ENCODE measurements around the gene CCDC187.

Gene CCDC187

DNA sequence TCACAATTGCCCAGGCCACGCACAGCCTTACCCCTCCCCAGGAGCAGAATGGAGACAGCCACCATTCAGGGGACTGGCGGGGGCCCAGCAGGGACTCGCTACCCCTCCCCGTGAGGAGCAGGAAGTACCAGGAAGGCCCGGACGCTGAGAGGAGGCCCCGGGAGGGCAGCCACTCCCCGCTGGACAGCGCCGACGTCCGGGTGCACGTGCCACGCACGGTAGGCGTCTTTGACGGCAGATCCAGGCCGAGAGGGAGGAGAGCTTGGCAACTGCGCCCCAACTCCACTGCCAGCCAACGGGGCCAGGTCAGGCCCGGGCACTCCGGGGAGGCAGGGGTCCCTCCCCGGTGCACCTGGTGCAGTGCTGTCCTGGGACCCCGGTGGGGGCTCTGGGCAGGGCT, 45.7 kb upstream of the CCDC187 start:
- Histone ChIP-seq H4K20me1 (ENCODE audit: insufficient read depth) (no peaks in the 10 kb centered on the region), H3K9ac (no peak overlapping the region), H2AFZ (ENCODE audit: low read depth) (no peak overlapping the region), H3K4me1 (ENCODE audit: low read depth, poor library complexity, severe bottlenecking) (no peaks in the 10 kb centered on the region), H3K4me2 (no peak overlapping the region), H3K36me3 (ENCODE audit: insufficient read depth) (no peaks in the 10 kb centered on the region), H3K79me2 (ENCODE audit: insufficient read depth, low read depth) (no peaks in the 10 kb centered on the region), H3K27ac (no peak overlapping the region), H3K27me3 (ENCODE audit: insufficient read depth, low read depth) (peaks cover 91% of the 10 kb centered on the region), H3K4me3 (IDR thresholded peaks at IDR 0.05; ENCODE audit: insufficient read depth, low read depth, low read length) (no peak overlapping the region)
- TF ChIP-seq, protein P1, sequence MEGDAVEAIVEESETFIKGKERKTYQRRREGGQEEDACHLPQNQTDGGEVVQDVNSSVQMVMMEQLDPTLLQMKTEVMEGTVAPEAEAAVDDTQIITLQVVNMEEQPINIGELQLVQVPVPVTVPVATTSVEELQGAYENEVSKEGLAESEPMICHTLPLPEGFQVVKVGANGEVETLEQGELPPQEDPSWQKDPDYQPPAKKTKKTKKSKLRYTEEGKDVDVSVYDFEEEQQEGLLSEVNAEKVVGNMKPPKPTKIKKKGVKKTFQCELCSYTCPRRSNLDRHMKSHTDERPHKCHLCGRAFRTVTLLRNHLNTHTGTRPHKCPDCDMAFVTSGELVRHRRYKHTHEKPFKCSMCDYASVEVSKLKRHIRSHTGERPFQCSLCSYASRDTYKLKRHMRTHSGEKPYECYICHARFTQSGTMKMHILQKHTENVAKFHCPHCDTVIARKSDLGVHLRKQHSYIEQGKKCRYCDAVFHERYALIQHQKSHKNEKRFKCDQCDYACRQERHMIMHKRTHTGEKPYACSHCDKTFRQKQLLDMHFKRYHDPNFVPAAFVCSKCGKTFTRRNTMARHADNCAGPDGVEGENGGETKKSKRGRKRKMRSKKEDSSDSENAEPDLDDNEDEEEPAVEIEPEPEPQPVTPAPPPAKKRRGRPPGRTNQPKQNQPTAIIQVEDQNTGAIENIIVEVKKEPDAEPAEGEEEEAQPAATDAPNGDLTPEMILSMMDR (conservative IDR thresholded peaks at IDR 0.05; ENCODE audit: low read depth, low read length), result no peak

DNA sequence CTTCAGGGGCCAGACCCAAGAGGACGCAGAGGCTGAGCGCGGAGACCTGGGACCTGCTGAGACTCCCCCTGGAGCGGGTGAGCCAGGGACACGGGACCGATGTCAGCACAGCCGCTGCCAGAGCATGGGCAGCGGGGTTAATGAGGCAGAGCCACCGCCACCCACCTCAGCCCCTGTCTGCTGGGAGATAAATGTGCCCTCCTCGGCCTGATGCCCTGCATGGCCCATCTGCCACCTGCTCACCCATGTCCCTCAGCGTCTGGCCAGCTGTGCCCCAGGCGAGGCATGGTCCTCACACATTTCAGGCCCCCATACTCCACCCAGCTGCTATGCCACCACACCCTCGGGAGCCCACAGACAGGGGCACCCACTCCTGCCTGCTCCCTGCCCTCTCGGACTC, 44.8 kb upstream of the CCDC187 start:
- Histone ChIP-seq H4K20me1 (ENCODE audit: insufficient read depth) (no peaks in the 10 kb centered on the region), H3K9ac (no peak overlapping the region), H3K4me2 (no peak overlapping the region), H3K27me3 (ENCODE audit: insufficient read depth, low read depth) (peaks cover 86% of the 10 kb centered on the region), H3K79me2 (ENCODE audit: insufficient read depth, low read depth) (no peaks in the 10 kb centered on the region), H3K4me1 (ENCODE audit: low read depth, poor library complexity, severe bottlenecking) (no peaks in the 10 kb centered on the region), H3K27ac (no peak overlapping the region), H3K4me3 (IDR thresholded peaks at IDR 0.05; ENCODE audit: insufficient read depth, low read depth, low read length) (no peak overlapping the region), H3K36me3 (ENCODE audit: insufficient read depth) (no peaks in the 10 kb centered on the region), H2AFZ (ENCODE audit: low read depth) (no peak overlapping the region)
- TF ChIP-seq, protein P1 (conservative IDR thresholded peaks at IDR 0.05; ENCODE audit: low read depth, low read length), result no peak

DNA sequence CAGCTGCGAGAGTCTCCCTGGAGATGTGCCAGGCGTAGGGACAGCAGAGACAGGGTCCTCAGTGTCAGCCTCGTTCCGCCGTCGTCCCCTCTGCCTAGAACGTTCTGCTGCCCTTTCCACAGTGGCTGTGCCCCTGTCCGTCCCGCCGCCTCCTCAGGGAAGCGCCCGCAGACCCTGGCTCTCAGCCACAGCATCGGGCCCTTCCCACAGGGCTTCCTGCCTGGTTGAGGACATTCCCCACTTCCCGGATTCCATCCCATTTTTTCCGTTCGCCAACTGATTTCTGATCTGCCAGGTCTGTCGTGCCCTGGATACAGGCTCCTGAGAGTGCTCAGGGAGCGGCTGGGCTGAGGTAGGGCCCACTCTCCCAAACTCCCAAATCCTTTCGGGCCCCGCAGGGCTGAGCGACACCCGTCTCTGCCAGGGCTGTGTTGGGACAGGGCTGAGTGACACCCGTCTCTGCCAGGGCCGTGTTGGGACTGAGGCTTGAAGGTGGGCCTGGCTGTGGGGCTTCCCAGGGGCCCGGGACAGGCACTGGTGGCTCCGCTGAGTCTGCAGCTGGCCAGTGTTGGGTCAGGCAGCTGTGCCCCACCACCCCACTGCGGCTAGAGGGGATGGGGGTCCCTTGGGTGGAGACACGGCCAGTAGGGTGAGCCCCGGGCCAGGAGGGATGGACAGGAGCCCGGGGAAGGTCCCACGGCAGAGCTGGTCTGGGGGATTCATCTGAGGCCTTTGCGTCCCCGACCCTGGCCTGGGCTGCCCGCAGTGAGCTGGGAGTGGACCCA, 43.8 kb upstream of the CCDC187 start:
- no peaks in the 10 kb centered on the region for H3K36me3 ChIP-seq (ENCODE audit: insufficient read depth)
- no peak overlapping the region for H2AFZ ChIP-seq (ENCODE audit: low read depth)
- H3K4me3 ChIP-seq (IDR thresholded peaks at IDR 0.05; ENCODE audit: insufficient read depth, low read depth, low read length), result no peak overlapping the region
- no peak overlapping the region for H3K9ac ChIP-seq
- H3K27ac ChIP-seq, result no peak overlapping the region
- peaks cover 79% of the 10 kb centered on the region for H3K27me3 ChIP-seq (ENCODE audit: insufficient read depth, low read depth)
- no peaks in the 10 kb centered on the region for H3K79me2 ChIP-seq (ENCODE audit: insufficient read depth, low read depth)
- TF ChIP-seq, protein P1 (conservative IDR thresholded peaks at IDR 0.05; ENCODE audit: low read depth, low read length), result no peak
- H4K20me1 ChIP-seq (ENCODE audit: insufficient read depth), result no peaks in the 10 kb centered on the region
- no peak overlapping the region for H3K4me2 ChIP-seq
- no peaks in the 10 kb centered on the region for H3K4me1 ChIP-seq (ENCODE audit: low read depth, poor library complexity, severe bottlenecking)

DNA sequence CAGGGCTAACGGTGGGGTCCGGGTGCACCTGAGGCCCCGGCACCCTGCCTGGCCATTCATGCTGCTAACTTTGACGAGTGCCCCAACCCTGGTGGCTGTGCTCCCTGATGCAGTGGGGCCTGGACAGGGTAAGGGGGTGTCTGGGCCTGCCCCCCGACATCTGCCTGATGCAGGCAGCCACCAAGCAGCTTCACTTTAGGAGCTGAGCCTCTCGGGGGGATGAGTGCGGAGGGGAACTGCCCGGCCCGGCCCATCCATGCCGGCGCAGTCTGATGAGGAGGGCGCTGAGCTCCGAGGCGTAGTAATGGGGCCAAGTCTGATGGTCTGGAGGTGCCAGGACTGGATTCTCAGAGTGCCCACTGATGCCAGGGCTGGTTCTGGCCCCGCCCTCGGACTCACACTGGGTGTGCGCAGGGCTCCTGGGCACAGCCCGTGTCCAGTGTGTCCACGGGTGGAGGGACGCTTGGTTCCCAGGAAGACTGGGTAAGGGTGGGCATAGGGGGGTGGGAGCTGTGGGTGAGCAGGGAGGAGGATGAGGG, 43.1 kb upstream of the CCDC187 start:
- Histone ChIP-seq H3K4me2 (no peak overlapping the region), H3K27ac (no peak overlapping the region), H3K9ac (no peak overlapping the region), H2AFZ (ENCODE audit: low read depth) (no peak overlapping the region), H4K20me1 (ENCODE audit: insufficient read depth) (no peaks in the 10 kb centered on the region), H3K79me2 (ENCODE audit: insufficient read depth, low read depth) (no peaks in the 10 kb centered on the region), H3K4me3 (IDR thresholded peaks at IDR 0.05; ENCODE audit: insufficient read depth, low read depth, low read length) (no peak overlapping the region), H3K4me1 (ENCODE audit: low read depth, poor library complexity, severe bottlenecking) (peaks cover 5% of the 10 kb centered on the region), H3K36me3 (ENCODE audit: insufficient read depth) (no peaks in the 10 kb centered on the region), H3K27me3 (ENCODE audit: insufficient read depth, low read depth) (peaks cover 81% of the 10 kb centered on the region)
- TF ChIP-seq, protein P1 (conservative IDR thresholded peaks at IDR 0.05; ENCODE audit: low read depth, low read length), result no peak
